ENCODE results near the gene EPN3. TPM values are rescaled to one million over a fixed set of nuclear protein-coding genes. Genes with fewer than 3 reads are reported as not detected.

EPN3 gene
- total RNA-seq, 1 experiment from 2014 or later: 17.8 TPM

DNA sequence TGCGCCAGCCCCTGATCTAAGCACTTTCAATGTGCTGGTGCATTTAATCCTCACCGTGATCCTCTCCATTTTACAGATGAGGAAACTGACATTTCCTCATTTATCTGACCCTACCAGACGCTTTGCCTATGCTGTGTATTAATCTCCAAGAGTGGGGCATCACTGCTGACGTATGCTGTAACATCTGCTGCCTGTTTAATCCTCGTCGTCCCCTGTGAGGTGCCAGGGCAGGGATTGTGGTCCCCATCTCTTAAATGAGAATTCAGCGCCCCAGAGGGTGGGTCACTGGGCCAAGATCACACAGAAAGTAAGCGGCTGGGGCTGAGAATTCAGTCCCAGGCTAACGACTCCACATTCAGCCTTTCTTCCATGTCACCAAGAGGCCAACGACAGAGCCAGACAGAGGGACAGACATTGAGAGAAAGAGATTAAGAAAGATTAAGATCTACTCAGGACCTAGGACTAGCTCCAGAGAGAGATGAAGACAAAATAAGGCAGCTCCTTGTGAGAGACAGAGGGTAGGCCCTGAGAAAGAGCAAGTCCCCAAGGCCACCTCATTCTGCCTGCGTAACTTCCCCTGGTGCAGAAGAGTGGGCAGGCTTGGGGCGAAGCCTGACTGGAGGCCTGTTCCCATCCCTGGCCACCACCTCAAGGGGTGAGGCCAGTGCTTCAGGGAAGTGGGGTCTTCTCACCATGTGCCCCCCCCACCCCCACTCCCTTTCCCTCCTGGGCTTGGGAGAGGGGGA lies 41.5 kb downstream of the EPN3 start:
- no peak for TF ChIP-seq CBX3 (IDR thresholded peaks at IDR 0.05; ENCODE audit: low read depth)
- TF ChIP-seq CEBPB (IDR thresholded peaks at IDR 0.05; ENCODE audit: low read depth): no peak
- no peak for TF ChIP-seq ZNF274 (IDR thresholded peaks at IDR 0.05; ENCODE audit: low read depth, low read length)
- no peak for TF ChIP-seq SRF (IDR thresholded peaks at IDR 0.05; ENCODE audit: low read depth)
- no peak for TF ChIP-seq EZH2phosphoT487 (IDR thresholded peaks at IDR 0.05; ENCODE audit: borderline replicate concordance)
- no peak for TF ChIP-seq POLR2A (IDR thresholded peaks at IDR 0.05; ENCODE audit: borderline replicate concordance, extremely low read depth, insufficient read depth, insufficient read length)
- TF ChIP-seq SIN3A (IDR thresholded peaks at IDR 0.05; ENCODE audit: low read depth): no peak
- TF ChIP-seq JUND (IDR thresholded peaks at IDR 0.05): no peak
- TF ChIP-seq EZH2 (IDR thresholded peaks at IDR 0.05): no peak
- TF ChIP-seq, protein P1, sequence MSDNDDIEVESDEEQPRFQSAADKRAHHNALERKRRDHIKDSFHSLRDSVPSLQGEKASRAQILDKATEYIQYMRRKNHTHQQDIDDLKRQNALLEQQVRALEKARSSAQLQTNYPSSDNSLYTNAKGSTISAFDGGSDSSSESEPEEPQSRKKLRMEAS (IDR thresholded peaks at IDR 0.05): no peak
- TF ChIP-seq, protein P2, sequence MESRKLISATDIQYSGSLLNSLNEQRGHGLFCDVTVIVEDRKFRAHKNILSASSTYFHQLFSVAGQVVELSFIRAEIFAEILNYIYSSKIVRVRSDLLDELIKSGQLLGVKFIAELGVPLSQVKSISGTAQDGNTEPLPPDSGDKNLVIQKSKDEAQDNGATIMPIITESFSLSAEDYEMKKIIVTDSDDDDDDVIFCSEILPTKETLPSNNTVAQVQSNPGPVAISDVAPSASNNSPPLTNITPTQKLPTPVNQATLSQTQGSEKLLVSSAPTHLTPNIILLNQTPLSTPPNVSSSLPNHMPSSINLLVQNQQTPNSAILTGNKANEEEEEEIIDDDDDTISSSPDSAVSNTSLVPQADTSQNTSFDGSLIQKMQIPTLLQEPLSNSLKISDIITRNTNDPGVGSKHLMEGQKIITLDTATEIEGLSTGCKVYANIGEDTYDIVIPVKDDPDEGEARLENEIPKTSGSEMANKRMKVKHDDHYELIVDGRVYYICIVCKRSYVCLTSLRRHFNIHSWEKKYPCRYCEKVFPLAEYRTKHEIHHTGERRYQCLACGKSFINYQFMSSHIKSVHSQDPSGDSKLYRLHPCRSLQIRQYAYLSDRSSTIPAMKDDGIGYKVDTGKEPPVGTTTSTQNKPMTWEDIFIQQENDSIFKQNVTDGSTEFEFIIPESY (IDR thresholded peaks at IDR 0.05; ENCODE audit: extremely low read depth, insufficient replicate concordance, low read length): no peak
- no peak for TF ChIP-seq SP1 (IDR thresholded peaks at IDR 0.05; ENCODE audit: low read depth)
- no peak for TF ChIP-seq EGR1 (IDR thresholded peaks at IDR 0.05; ENCODE audit: low read depth)
- TF ChIP-seq, protein P3, sequence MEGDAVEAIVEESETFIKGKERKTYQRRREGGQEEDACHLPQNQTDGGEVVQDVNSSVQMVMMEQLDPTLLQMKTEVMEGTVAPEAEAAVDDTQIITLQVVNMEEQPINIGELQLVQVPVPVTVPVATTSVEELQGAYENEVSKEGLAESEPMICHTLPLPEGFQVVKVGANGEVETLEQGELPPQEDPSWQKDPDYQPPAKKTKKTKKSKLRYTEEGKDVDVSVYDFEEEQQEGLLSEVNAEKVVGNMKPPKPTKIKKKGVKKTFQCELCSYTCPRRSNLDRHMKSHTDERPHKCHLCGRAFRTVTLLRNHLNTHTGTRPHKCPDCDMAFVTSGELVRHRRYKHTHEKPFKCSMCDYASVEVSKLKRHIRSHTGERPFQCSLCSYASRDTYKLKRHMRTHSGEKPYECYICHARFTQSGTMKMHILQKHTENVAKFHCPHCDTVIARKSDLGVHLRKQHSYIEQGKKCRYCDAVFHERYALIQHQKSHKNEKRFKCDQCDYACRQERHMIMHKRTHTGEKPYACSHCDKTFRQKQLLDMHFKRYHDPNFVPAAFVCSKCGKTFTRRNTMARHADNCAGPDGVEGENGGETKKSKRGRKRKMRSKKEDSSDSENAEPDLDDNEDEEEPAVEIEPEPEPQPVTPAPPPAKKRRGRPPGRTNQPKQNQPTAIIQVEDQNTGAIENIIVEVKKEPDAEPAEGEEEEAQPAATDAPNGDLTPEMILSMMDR (IDR thresholded peaks at IDR 0.05 in 2 of 3, conservative IDR thresholded peaks at IDR 0.05 in 1 of 3; ENCODE audit: borderline replicate concordance in 1 of 3, insufficient read depth in 1 of 3, low read depth in 2 of 3, low read length in 2 of 3): no peak
- Histone ChIP-seq H3K4me3 (replicated peaks in 1 of 2; ENCODE audit: low read depth in 1 of 2, low read length in 2 of 2) (no peak overlapping the region), H3K4me1 (ENCODE audit: control insufficient read depth in 1 of 2, insufficient read depth in 2 of 2, low read length in 2 of 2) (no peaks in the 10 kb centered on the region), H3K27ac (ENCODE audit: low read depth, low read length) (no peak overlapping the region), H3K9me3 (ENCODE audit: control insufficient read depth in 1 of 2, insufficient read depth in 1 of 2, low read depth in 1 of 2, low read length in 2 of 2) (no peaks in the 10 kb centered on the region), H3K9ac (ENCODE audit: low read length) (no peak overlapping the region), H3K4me2 (ENCODE audit: low read length) (no peak overlapping the region), H2AFZ (ENCODE audit: low read depth, low read length, poor library complexity, severe bottlenecking) (no peak overlapping the region), H4K20me1 (ENCODE audit: insufficient read depth) (no peaks in the 10 kb centered on the region), H3K27me3 (ENCODE audit: insufficient read depth, low read length) (no peaks in the 10 kb centered on the region), H3K79me2 (ENCODE audit: insufficient read depth, low read length) (no peaks in the 10 kb centered on the region), H3K9me2 (ENCODE audit: insufficient read depth) (no peaks in the 10 kb centered on the region), H3K36me3 (ENCODE audit: control insufficient read depth in 1 of 2, insufficient read depth in 2 of 2, low read length in 2 of 2) (no peaks in the 10 kb centered on the region)
- RAD21 ChIA-PET (ENCODE audit: low non-redundant PET in 1 of 2, low total read pairs in 2 of 2, uncharacterized antibody in 2 of 2, unreplicated experiment in 2 of 2): no interaction called here
- intact Hi-C loops (cut with micrococcal nuclease): no loop called here
- BruUV-seq (replicated peaks): no TSS peak
- no peak for DNase-seq (ENCODE audit: low read depth, low spot score)
- no peak for ATAC-seq
- CTCF ChIA-PET: interaction anchor here (0.9 kb wide), 1 partner anchor 209 kb away, joined by 3 read pairs; no protein-coding TSS in a partner anchor
- POLR2A ChIA-PET: no interaction called here
